Activated T-helper 2 cell treated with anti-CD3 and anti-CD28 coated beads, Interferon-gamma antibody, Interleukin-2, Interleukin-4, amounts not matched to agents 10 μg/mL and 5 μg/mL and 100 μg/mL, durations not matched to agents 14 hours and 24 hours and 36 hours (primary cell): Measurements from ENCODE around the gene RUSF1. TPM values are rescaled to one million over a fixed set of nuclear protein-coding genes. Genes with fewer than 3 reads are reported as not detected.
"Not testable (repeated sequence)": the region's sequence is repeated elsewhere in the genome, so short reads cannot be mapped to it uniquely, and the experiment has no call there.

Source experiments
- DNase-seq: peaks from one replicate; pipeline ENCODE4 v3.0.0; 2021; ENCODE audit warnings: low spot score
- H3K27ac Mint-ChIP-seq: one replicate; pipeline ENCODE4 v1.8.0; 2021; ENCODE audit warnings: mixed read lengths
- H3K27me3 Mint-ChIP-seq: one replicate; pipeline ENCODE4 v1.8.0; 2021; ENCODE audit warnings: low read depth, mixed read lengths
- H3K36me3 Mint-ChIP-seq: one replicate; pipeline ENCODE4 v1.8.0; 2021; ENCODE audit warnings: low read depth, mixed read lengths
- H3K4me1 Mint-ChIP-seq: one replicate; pipeline ENCODE4 v1.8.0; 2021; ENCODE audit warnings: low read depth, mixed read lengths
- H3K4me3 Mint-ChIP-seq: one replicate; pipeline ENCODE4 v1.8.0; 2021; ENCODE audit warnings: low read depth, mild to moderate bottlenecking, moderate library complexity, mixed read lengths
- H3K9me3 Mint-ChIP-seq: one replicate; pipeline ENCODE4 v1.8.0; 2021; ENCODE audit warnings: mixed read lengths
- intact Hi-C: fragments of 100-400 bp; cut with micrococcal nuclease; formaldehyde crosslinking; loops from one replicate; pipeline ENCODE4 v1.15.1; 2023
- total RNA-seq: library from RNA; stranded (reverse); gene quantifications from 2 replicates; pipeline ENCODE4 v1.2.3, GENCODE V29; 2022

RUSF1 gene
- total RNA-seq, 1 donor from 2014 or later = 41.2 TPM

- peaks cover 31% of the 10 kb centered on the region for H3K4me1 Mint-ChIP-seq
- H3K27ac Mint-ChIP-seq = peak overlapping the region; percentile 96
- intact Hi-C loops = loop anchor here (1.0 to 10.0 kb wide), 10 partner anchors 17 to 538 kb away; partner anchors contain the start of genes BCKDK, FUS, RUSF1 and SETD1A
- peak; percentile 100 for DNase-seq
- peaks cover 36% of the 10 kb centered on the region for H3K36me3 Mint-ChIP-seq
- H3K4me3 Mint-ChIP-seq = peak overlapping the region; percentile 89
- no peaks in the 10 kb centered on the region for H3K27me3 Mint-ChIP-seq
- H3K9me3 Mint-ChIP-seq = no peaks in the 10 kb centered on the region
Measured at GRCh38 chr16:31459687-31460581, 48.3 kb downstream of the RUSF1 start.

- peak within 1 kb of the TSS; percentile 96 for H3K27ac Mint-ChIP-seq
- H3K36me3 Mint-ChIP-seq = peaks cover 36% of the 10 kb centered on the region
- intact Hi-C loops = loop anchor here (1.0 to 10.0 kb wide), 10 partner anchors 18 to 537 kb away; partner anchors contain the start of genes BCKDK, FUS, RUSF1 and SETD1A
- H3K4me3 Mint-ChIP-seq = peak within 1 kb of the TSS; percentile 89
- H3K4me1 Mint-ChIP-seq = peaks cover 31% of the 10 kb centered on the region
- no peaks in the 10 kb centered on the region for H3K27me3 Mint-ChIP-seq
- no peaks in the 10 kb centered on the region for H3K9me3 Mint-ChIP-seq
- peak; percentile 96 for DNase-seq
Measured at GRCh38 chr16:31458844-31459686, 49.1 kb downstream of the RUSF1 start, which contains the start of gene ARMC5. ARMC5 (plus strand) TSS chr16:31459501; CDS start chr16:31459525, 24 bp downstream.

- H3K9me3 Mint-ChIP-seq = no peaks in the 10 kb centered on the region
- peak overlapping the region; percentile 96 for H3K27ac Mint-ChIP-seq
- H3K4me3 Mint-ChIP-seq = peak overlapping the region; percentile 89
- intact Hi-C loops = loop anchor here (2.0 to 10.0 kb wide), 4 partner anchors 255 to 411 kb away; partner anchors contain the start of genes BCKDK and FUS
- no peaks in the 10 kb centered on the region for H3K27me3 Mint-ChIP-seq
- peaks cover 36% of the 10 kb centered on the region for H3K36me3 Mint-ChIP-seq
- peak; percentile 66 for DNase-seq
- H3K4me1 Mint-ChIP-seq = peaks cover 35% of the 10 kb centered on the region
Measured at GRCh38 chr16:31458073-31458843, 49.9 kb downstream of the RUSF1 start.

- H3K36me3 Mint-ChIP-seq = peaks cover 31% of the 10 kb centered on the region
- no peak for DNase-seq
- H3K27ac Mint-ChIP-seq = no peak overlapping the region
- peak overlapping the region; percentile 89 for H3K4me3 Mint-ChIP-seq
- H3K4me1 Mint-ChIP-seq = peaks cover 35% of the 10 kb centered on the region
- H3K27me3 Mint-ChIP-seq = no peaks in the 10 kb centered on the region
- H3K9me3 Mint-ChIP-seq = no peaks in the 10 kb centered on the region
- intact Hi-C loops = loop anchor here (5.0 to 10.0 kb wide), 2 partner anchors 272 to 350 kb away; partner anchors contain the start of genes BCKDK and FUS
Measured at GRCh38 chr16:31456988-31457360, 51.2 kb downstream of the RUSF1 start.

GRCh38 chr16:31455601-31456314 is 52.4 kb downstream of the RUSF1 start:
- H3K27me3 Mint-ChIP-seq = no peaks in the 10 kb centered on the region
- peaks cover 39% of the 10 kb centered on the region for H3K4me1 Mint-ChIP-seq
- no peak for DNase-seq
- H3K36me3 Mint-ChIP-seq = peaks cover 34% of the 10 kb centered on the region
- H3K27ac Mint-ChIP-seq = peak overlapping the region; percentile 5
- peak overlapping the region; percentile 38 for H3K4me3 Mint-ChIP-seq
- no peaks in the 10 kb centered on the region for H3K9me3 Mint-ChIP-seq
- intact Hi-C loops = loop anchor here (5.0 to 10.0 kb wide), 2 partner anchors 271 to 348 kb away; partner anchors contain the start of genes BCKDK and FUS

GRCh38 chr16:31453255-31454204 is 54.7 kb downstream of the RUSF1 start:
- Mint-ChIP-seq H3K36me3 (peaks cover 34% of the 10 kb centered on the region), H3K4me1 (peaks cover 32% of the 10 kb centered on the region), H3K27me3 (no peaks in the 10 kb centered on the region), H3K27ac (peak overlapping the region; percentile 18), H3K4me3 (no peak overlapping the region), H3K9me3 (no peaks in the 10 kb centered on the region)
- no peak for DNase-seq
- intact Hi-C loops = loop anchor here (10.0 kb wide), 1 partner anchor 269 kb away; the partner anchor contains the start of gene FUS

DNA sequence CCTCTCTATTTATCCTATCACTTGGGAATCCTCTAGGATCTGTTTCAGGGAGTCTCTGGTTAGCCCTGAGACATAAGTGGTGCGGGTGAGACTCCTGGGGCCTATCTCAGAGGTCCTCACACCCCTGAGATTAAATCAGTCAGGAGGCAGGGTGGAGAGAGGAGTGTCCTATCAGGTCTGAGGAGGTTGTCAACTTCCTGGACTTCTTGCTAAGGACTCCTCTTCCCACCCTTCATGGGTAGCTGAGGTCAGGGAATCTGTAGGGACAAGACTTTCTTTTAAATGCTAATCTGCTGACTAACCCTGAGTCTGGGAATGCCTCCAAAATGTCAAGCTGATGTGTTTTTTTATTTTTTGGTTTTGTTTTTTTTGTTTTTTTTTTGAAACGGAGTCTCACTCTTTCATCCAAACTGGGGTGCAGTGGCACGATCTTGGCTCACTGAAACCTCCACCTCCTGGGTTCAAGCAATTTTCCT is 55.5 kb downstream of the RUSF1 start:
- intact Hi-C loops = loop anchor here (10.0 kb wide), 1 partner anchor 268 kb away; the partner anchor contains the start of gene FUS

DNA sequence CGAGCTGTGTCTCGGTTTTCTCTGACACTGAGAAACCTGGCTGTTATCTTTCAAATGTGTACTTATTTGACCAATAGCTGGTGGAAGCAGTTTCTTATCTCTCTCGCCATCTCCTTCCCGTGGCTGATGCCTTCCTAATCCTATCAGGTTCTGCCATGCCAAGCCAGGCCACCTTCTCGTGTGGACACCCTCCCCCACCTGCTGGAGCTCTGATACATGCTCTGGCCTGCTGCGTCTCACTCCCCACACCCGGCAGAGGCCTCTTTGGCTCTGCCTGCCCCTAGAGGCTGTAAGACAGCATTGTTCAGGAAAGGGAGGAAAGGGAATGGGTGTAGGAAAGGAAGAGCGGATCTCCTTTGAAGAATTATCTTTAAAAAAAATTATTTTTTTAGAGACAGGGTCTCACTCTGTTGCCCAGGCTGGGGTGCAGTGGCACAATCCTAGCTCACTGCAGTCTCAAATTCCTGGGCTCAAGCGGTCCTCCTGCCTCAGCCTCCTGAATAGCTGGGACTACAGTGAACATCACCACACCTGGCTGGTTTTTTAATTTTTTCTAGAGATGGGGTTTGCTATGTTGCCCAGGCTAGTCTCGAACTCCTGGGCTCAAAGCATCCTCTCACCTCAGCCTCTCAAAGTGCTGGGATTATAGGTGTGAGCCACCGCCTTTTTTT is 56.4 kb downstream of the RUSF1 start:
- peaks cover 23% of the 10 kb centered on the region for H3K4me1 Mint-ChIP-seq
- H3K36me3 Mint-ChIP-seq = peaks cover 22% of the 10 kb centered on the region
- DNase-seq = no peak
- no peaks in the 10 kb centered on the region for H3K9me3 Mint-ChIP-seq
- no peak overlapping the region for H3K4me3 Mint-ChIP-seq
- no peaks in the 10 kb centered on the region for H3K27me3 Mint-ChIP-seq
- intact Hi-C loops = loop anchor here (10.0 kb wide), 1 partner anchor 267 kb away; the partner anchor contains the start of gene FUS
- H3K27ac Mint-ChIP-seq = no peak overlapping the region

More for the DNA sequence above, 55.5 kb downstream of the RUSF1 start:
- no peak for DNase-seq
- H3K4me3 Mint-ChIP-seq = no peak overlapping the region
- H3K27me3 Mint-ChIP-seq = no peaks in the 10 kb centered on the region
- peaks cover 27% of the 10 kb centered on the region for H3K4me1 Mint-ChIP-seq
- H3K36me3 Mint-ChIP-seq = peaks cover 29% of the 10 kb centered on the region
- H3K9me3 Mint-ChIP-seq = no peaks in the 10 kb centered on the region
- no peak overlapping the region for H3K27ac Mint-ChIP-seq

DNA sequence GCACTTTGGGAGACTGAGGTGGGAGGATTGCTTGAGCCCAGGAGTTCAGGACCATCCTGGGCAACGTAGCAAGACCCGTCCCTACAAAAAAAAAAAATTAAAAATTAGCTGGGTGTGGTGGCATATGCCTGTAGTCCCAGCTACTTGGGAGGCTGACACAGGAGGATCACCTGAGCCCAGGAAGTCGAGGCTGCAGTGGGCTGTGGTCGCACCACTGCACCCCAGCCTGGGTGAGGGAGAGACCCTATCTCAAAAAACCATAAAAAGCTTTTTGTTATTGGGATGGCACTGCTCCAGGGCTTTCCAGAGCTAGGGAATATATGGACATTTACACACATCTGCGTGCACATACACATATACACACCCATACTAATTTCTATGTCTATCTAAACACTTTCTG is 57.0 kb downstream of the RUSF1 start:
- DNase-seq = no peak
- intact Hi-C loops = loop anchor here (10.0 kb wide), 1 partner anchor 266 kb away; the partner anchor contains the start of gene FUS
- H3K27ac Mint-ChIP-seq = no peak overlapping the region
- H3K27me3 Mint-ChIP-seq = no peaks in the 10 kb centered on the region
- no peak overlapping the region for H3K4me3 Mint-ChIP-seq
- H3K4me1 Mint-ChIP-seq = peaks cover 19% of the 10 kb centered on the region
- no peaks in the 10 kb centered on the region for H3K9me3 Mint-ChIP-seq
- H3K36me3 Mint-ChIP-seq = peaks cover 19% of the 10 kb centered on the region

DNA sequence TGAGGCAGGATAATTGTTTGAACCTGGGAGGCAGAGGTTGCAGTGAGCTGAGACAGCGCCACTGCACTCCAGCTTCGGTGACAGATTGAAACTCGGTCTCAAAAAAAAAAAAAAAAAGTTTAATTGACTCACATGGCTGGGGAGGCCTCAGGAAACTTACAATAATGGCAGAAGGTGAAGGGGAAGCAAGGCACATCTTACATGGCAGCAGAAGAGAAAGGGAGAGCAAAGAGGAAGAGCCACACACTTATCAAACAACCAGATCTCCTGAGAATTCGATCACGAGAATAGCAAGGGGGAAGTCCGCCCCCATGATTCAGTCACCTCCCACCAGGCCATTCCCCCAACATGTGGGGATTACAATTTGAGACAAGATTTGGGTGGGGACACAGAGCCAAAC is 62.3 kb downstream of the RUSF1 start:
- peaks cover 12% of the 10 kb centered on the region for H3K4me1 Mint-ChIP-seq
- H3K9me3 Mint-ChIP-seq, H3K27ac Mint-ChIP-seq, H3K36me3 Mint-ChIP-seq, intact Hi-C loops, DNase-seq, H3K4me3 Mint-ChIP-seq, H3K27me3 Mint-ChIP-seq: not testable (repeated sequence)
